B cell (primary cell): ENCODE data around the gene MYO10. TPM values are rescaled to one million over a fixed set of nuclear protein-coding genes. Genes with fewer than 3 reads are reported as not detected.

Experiments used
- ATAC-seq: fragments of 200-7000 bp; cut with Tn5 transposase; one replicate; pipeline ENCODE4 v1.10.0; 2021; ENCODE audit warnings: low read depth, mild to moderate bottlenecking, moderate number of reproducible peaks, moderate library complexity
- CTCF ChIA-PET: fragments of 350-600 bp; sonication (Branson Sonifier 250); formaldehyde crosslinking; loops from one replicate; lab custom pipeline; 2021; ENCODE audit warnings: antibody characterized with exemption, inconsistent platforms; lab: Charles Lee
- POLR2A ChIA-PET: fragments of 350-600 bp; sonication (Branson Sonifier 250); formaldehyde crosslinking; loops from one replicate; lab custom pipeline; 2021; ENCODE audit warnings: antibody characterized with exemption; lab: Charles Lee
- DNase-seq: peaks from one replicate; pipeline ENCODE4 v3.0.0; 2013
- H2AFZ ChIP-seq: 2 replicates; pipeline ENCODE4 v1.6.1; 2012; ENCODE audit warnings: mild to moderate bottlenecking, low read depth, low read length; ENCODE audit not compliant: insufficient read depth, poor library complexity, severe bottlenecking
- H3K27ac ChIP-seq, 2 donors: 1 replicate in 1 of 2; 2 replicates in 1 of 2; pipeline ENCODE4 v1.5.1; 2012 to 2013; ENCODE audit warnings: low read length in 2 of 2, mild to moderate bottlenecking in 2 of 2, moderate library complexity in 1 of 2
- H3K27me3 ChIP-seq, 4 experiments: fragments of 200-600 bp in 1 of 4; sonication (generic) in 1 of 4; replicated peaks in 1 of 4; 1 replicate in 2 of 4; 2 replicates in 2 of 4; pipeline versions ENCODE4 v1.6.1 to v1.7.0; 2013 to 2016; ENCODE audit warnings: low read length in 3 of 4, mild to moderate bottlenecking in 2 of 4, mixed read lengths in 1 of 4, moderate library complexity in 1 of 4; ENCODE audit not compliant: insufficient read depth in 4 of 4, control insufficient read depth in 3 of 4; ENCODE audit errors: control extremely low read depth in 1 of 4
- H3K36me3 ChIP-seq, 2 experiments: replicated peaks in 1 of 2; 1 replicate in 1 of 2; 2 replicates in 1 of 2; pipeline versions ENCODE4 v1.6.1 to v1.7.1; 2013; ENCODE audit warnings: low read length in 1 of 2; ENCODE audit not compliant: insufficient read depth in 2 of 2, control insufficient read depth in 1 of 2; ENCODE audit errors: control extremely low read depth in 1 of 2, extremely low read depth in 1 of 2
- H3K4me1 ChIP-seq, 2 donors: fragments of 200-600 bp in 1 of 2; sonication (generic) in 1 of 2; 1 replicate in 1 of 2; 2 replicates in 1 of 2; pipeline versions ENCODE4 v1.5.1 to v1.6.1; 2013 to 2017; ENCODE audit warnings: low read length in 2 of 2; ENCODE audit not compliant: control insufficient read depth in 2 of 2, insufficient read depth in 2 of 2
- H3K4me2 ChIP-seq: replicated peaks from 2 replicates; pipeline ENCODE3; 2012; ENCODE audit warnings: mild to moderate bottlenecking, low read depth, low read length; ENCODE audit not compliant: poor library complexity, severe bottlenecking
- H3K4me3 ChIP-seq, 5 experiments: fragments of 200-600 bp in 1 of 5; sonication (generic) in 1 of 5; 1 replicate in 3 of 5; 2 replicates in 2 of 5; pipeline versions ENCODE4 v1.5.1 to v1.7.0; 2011 to 2016; ENCODE audit warnings: low read length in 4 of 5, mild to moderate bottlenecking in 4 of 5, low read depth in 2 of 5, control low read depth in 1 of 5, moderate library complexity in 1 of 5; ENCODE audit not compliant: insufficient read depth in 1 of 5; ENCODE audit errors: control extremely low read depth in 1 of 5, extremely low read depth in 1 of 5
- H3K79me2 ChIP-seq: fragments of 200-600 bp; sonication (generic); one replicate; pipeline ENCODE4 v1.6.0; 2016; ENCODE audit warnings: low read length; ENCODE audit not compliant: control insufficient read depth, insufficient read depth
- H3K9ac ChIP-seq: fragments of 200-600 bp; sonication (generic); 2 replicates; pipeline ENCODE4 v1.6.1; 2017; ENCODE audit warnings: mild to moderate bottlenecking, low read length, moderate library complexity
- H3K9me3 ChIP-seq, 3 donors: one replicate each; pipeline versions ENCODE4 v1.6.1 to v1.7.1; 2013; ENCODE audit warnings: low read length in 2 of 3; ENCODE audit not compliant: control insufficient read depth in 2 of 3, insufficient read depth in 1 of 3; ENCODE audit errors: control extremely low read depth in 1 of 3
- H4K20me1 ChIP-seq: 2 replicates; pipeline ENCODE4 v1.6.0; 2012; ENCODE audit warnings: mild to moderate bottlenecking, low read length; ENCODE audit not compliant: insufficient read depth, control insufficient read depth, poor library complexity, severe bottlenecking
- H3K27ac Mint-ChIP-seq: one replicate; pipeline ENCODE4 v1.8.0; 2021; ENCODE audit warnings: mixed read lengths
- H3K27me3 Mint-ChIP-seq: one replicate; pipeline ENCODE4 v1.8.0; 2021; ENCODE audit warnings: mixed read lengths
- H3K4me1 Mint-ChIP-seq: one replicate; pipeline ENCODE4 v1.8.0; 2021; ENCODE audit warnings: mixed read lengths
- H3K4me3 Mint-ChIP-seq: one replicate; pipeline ENCODE4 v1.8.0; 2021; ENCODE audit warnings: mixed read lengths
- H3K9me3 Mint-ChIP-seq: one replicate; pipeline ENCODE4 v1.8.0; 2022; ENCODE audit warnings: mixed read lengths; ENCODE audit not compliant: insufficient read depth
- EZH2 ChIP-seq: IDR thresholded peaks from 2 replicates; pipeline ENCODE4 v1.6.1; 2012; ENCODE audit warnings: borderline replicate concordance, low read depth, mild to moderate bottlenecking, moderate library complexity, low read length; ENCODE audit not compliant: insufficient read depth, poor library complexity, severe bottlenecking
- WGBS: methylation state at CpG from one replicate; pipeline ENCODE4 v1.1.5; 2013; ENCODE audit warnings: missing lambda C conversion rate; ENCODE audit not compliant: insufficient coverage; 5-methylcytosine and 5-hydroxymethylcytosine counted together
- intact Hi-C: fragments of 100-400 bp; cut with micrococcal nuclease; formaldehyde crosslinking; loops from one replicate; pipeline ENCODE4 v1.10.0; 2022
- polyA plus RNA-seq: library from polyadenylated mRNA; depleted of rRNA; stranded (reverse); fragments of >200 nt; gene quantifications from 2 replicates; pipeline ENCODE4 v1.2.3, GENCODE V29; 2012
- total RNA-seq, 2 donors: library from RNA; stranded (reverse); fragments of 120-200 nt in 1 of 2; gene quantifications; 1 replicate in 1 of 2; 2 replicates in 1 of 2; pipeline versions ENCODE4 v1.2.3 to v1.2.4, GENCODE V29; 2013 to 2022
- TF ChIP-seq, protein P1 (sequence below): fragments of 200-600 bp; IDR thresholded peaks from one replicate; pipeline ENCODE4 v1.8.0; 2022; ENCODE audit warnings: antibody characterized with exemption, mild to moderate bottlenecking

The MYO10 gene
- total and polyA plus RNA-seq, 2 donors (not counting 1 experiment from before 2014, with no cell fraction given): 0.10 TPM; not detected in 1

GRCh38 chr5:16687898-16688297 is 248.2 kb downstream of the MYO10 start:
- Mint-ChIP-seq H3K27ac (no peak overlapping the region), H3K4me1 (no peaks in the 10 kb centered on the region), H3K4me3 (no peak overlapping the region), H3K9me3 (no peaks in the 10 kb centered on the region), H3K27me3 (peaks cover 6% of the 10 kb centered on the region)
- no peaks in the 10 kb centered on the region for H3K79me2 ChIP-seq
- no peak overlapping the region for H3K4me2 ChIP-seq
- no peaks in the 10 kb centered on the region for H3K9me3 ChIP-seq
- H3K27me3 ChIP-seq: no peaks in the 10 kb centered on the region
- POLR2A ChIA-PET: no interaction called here
- H3K27ac ChIP-seq: no peak overlapping the region
- WGBS: 77% methylated on average over 2 of the region's 2 CpGs
- intact Hi-C loops: no loop called here
- CTCF ChIA-PET: no interaction called here
- H4K20me1 ChIP-seq: no peaks in the 10 kb centered on the region
- H3K36me3 ChIP-seq: no peaks in the 10 kb centered on the region
- H3K4me1 ChIP-seq: no peaks in the 10 kb centered on the region
- DNase-seq (no peak), ATAC-seq (no peak)
- no peak overlapping the region for H3K4me3 ChIP-seq
- no peak for TF ChIP-seq EZH2
- TF ChIP-seq, protein P1, sequence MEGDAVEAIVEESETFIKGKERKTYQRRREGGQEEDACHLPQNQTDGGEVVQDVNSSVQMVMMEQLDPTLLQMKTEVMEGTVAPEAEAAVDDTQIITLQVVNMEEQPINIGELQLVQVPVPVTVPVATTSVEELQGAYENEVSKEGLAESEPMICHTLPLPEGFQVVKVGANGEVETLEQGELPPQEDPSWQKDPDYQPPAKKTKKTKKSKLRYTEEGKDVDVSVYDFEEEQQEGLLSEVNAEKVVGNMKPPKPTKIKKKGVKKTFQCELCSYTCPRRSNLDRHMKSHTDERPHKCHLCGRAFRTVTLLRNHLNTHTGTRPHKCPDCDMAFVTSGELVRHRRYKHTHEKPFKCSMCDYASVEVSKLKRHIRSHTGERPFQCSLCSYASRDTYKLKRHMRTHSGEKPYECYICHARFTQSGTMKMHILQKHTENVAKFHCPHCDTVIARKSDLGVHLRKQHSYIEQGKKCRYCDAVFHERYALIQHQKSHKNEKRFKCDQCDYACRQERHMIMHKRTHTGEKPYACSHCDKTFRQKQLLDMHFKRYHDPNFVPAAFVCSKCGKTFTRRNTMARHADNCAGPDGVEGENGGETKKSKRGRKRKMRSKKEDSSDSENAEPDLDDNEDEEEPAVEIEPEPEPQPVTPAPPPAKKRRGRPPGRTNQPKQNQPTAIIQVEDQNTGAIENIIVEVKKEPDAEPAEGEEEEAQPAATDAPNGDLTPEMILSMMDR: no peak
- no peak overlapping the region for H3K9ac ChIP-seq
- H2AFZ ChIP-seq: no peak overlapping the region

DNA sequence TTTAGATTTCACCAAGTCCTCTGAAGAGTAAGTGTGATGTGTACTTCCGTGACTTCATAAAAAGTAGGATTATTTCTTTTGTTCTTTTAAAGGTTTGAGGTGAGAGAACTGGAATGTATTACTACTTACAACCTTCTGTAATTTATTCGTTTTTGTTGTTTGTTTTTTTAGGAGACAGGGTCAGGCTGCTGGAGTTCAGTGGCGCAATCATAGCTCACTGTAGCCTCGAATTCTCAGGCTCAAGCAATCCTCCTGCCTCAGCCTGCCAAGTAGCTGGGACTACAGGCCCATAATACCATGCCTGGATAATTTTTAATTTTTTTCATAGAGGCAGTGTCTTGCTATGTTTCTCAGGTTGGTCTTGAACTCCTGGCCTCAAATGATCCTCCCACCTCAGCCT is 251.0 kb downstream of the MYO10 start:
- 100% methylated on average over 2 of the region's 4 CpGs for WGBS
- H3K4me1 ChIP-seq: no peaks in the 10 kb centered on the region
- TF ChIP-seq EZH2: no peak
- TF ChIP-seq, protein P1: no peak
- DNase-seq (no peak), ATAC-seq (no peak)
- no peak overlapping the region for H3K27ac ChIP-seq
- H3K9me3 ChIP-seq: no peaks in the 10 kb centered on the region
- H3K79me2 ChIP-seq: no peaks in the 10 kb centered on the region
- Mint-ChIP-seq H3K27me3 (peaks cover 6% of the 10 kb centered on the region), H3K27ac (no peak overlapping the region), H3K4me1 (no peaks in the 10 kb centered on the region), H3K9me3 (no peaks in the 10 kb centered on the region), H3K4me3 (no peak overlapping the region)
- ChIA-PET POLR2A (no interaction called here), CTCF (no interaction called here)
- H3K4me2 ChIP-seq: no peak overlapping the region
- intact Hi-C loops: no loop called here
- no peak overlapping the region for H2AFZ ChIP-seq
- H3K4me3 ChIP-seq: no peak overlapping the region
- H4K20me1 ChIP-seq: no peaks in the 10 kb centered on the region
- peaks cover 0 to 3% (median 0%) of the 10 kb centered on the region in 4 experiments for H3K27me3 ChIP-seq
- H3K36me3 ChIP-seq: no peaks in the 10 kb centered on the region
- H3K9ac ChIP-seq: no peak overlapping the region
